Activated CD4-positive, alpha-beta T cell treated with anti-CD3 and anti-CD28 coated beads, Interleukin-2, amount 50 U/mL, for 48 hours (primary cell): ENCODE measurements around the gene UNC80.

Source experiments
- DNase-seq, 2 experiments: peaks; one replicate each; pipeline ENCODE4 v3.0.0-alpha.2; 2020

UNC80 gene

GRCh38 chr2:210034087-210034683 is 262.6 kb downstream of the UNC80 start:
- DNase-seq = no peak

GRCh38 chr2:210035679-210036078 is 264.0 kb downstream of the UNC80 start:
- no peak for DNase-seq

- no peak for DNase-seq
Measured at GRCh38 chr2:210038078-210038477, 266.4 kb downstream of the UNC80 start.

- no peak for DNase-seq
Measured at GRCh38 chr2:210046851-210047500, 275.3 kb downstream of the UNC80 start.
